ENCODE measurements around the gene FBXO28.

Gene FBXO28

GRCh38 chr1:224168859-224169380, 55.0 kb downstream of the FBXO28 start:
- DNase-seq (ENCODE audit: low read depth, low spot score), result no peak
- no peak overlapping the region for H3K27ac ChIP-seq
- no peaks in the 10 kb centered on the region for H3K36me3 ChIP-seq (ENCODE audit: insufficient read depth, low read length)
- H3K9me3 ChIP-seq (ENCODE audit: low read depth, low read length), result no peaks in the 10 kb centered on the region
- TF ChIP-seq FOXP2 (optimal IDR thresholded peaks at IDR 0.05; ENCODE audit: control extremely low read depth, extremely low read length, insufficient read depth), result no peak
- TF ChIP-seq EZH2 (IDR thresholded peaks at IDR 0.05), result no peak
- TF ChIP-seq POLR2AphosphoS5 (IDR thresholded peaks at IDR 0.05; ENCODE audit: borderline replicate concordance, low read depth, low read length), result no peak
- H3K4me3 ChIP-seq, result no peak overlapping the region
- no peak overlapping the region for H3K9ac ChIP-seq (ENCODE audit: insufficient read length)

GRCh38 chr1:224169718-224170270, 55.9 kb downstream of the FBXO28 start:
- H3K36me3 ChIP-seq (ENCODE audit: insufficient read depth, low read length), result no peaks in the 10 kb centered on the region
- H3K4me3 ChIP-seq, result no peak overlapping the region
- no peaks in the 10 kb centered on the region for H3K9me3 ChIP-seq (ENCODE audit: low read depth, low read length)
- TF ChIP-seq POLR2AphosphoS5 (IDR thresholded peaks at IDR 0.05; ENCODE audit: borderline replicate concordance, low read depth, low read length) (no peak), EZH2 (IDR thresholded peaks at IDR 0.05) (no peak), FOXP2 (optimal IDR thresholded peaks at IDR 0.05; ENCODE audit: control extremely low read depth, extremely low read length, insufficient read depth) (no peak)
- no peak for DNase-seq (ENCODE audit: low read depth, low spot score)
- no peak overlapping the region for H3K9ac ChIP-seq (ENCODE audit: insufficient read length)
- H3K27ac ChIP-seq, result no peak overlapping the region

- no peaks in the 10 kb centered on the region for H3K9me3 ChIP-seq (ENCODE audit: low read depth, low read length)
- no peak for DNase-seq (ENCODE audit: low read depth, low spot score)
- H3K4me3 ChIP-seq, result no peak overlapping the region
- no peak overlapping the region for H3K9ac ChIP-seq (ENCODE audit: insufficient read length)
- TF ChIP-seq EZH2 (IDR thresholded peaks at IDR 0.05), result no peak
- no peak for TF ChIP-seq FOXP2 (optimal IDR thresholded peaks at IDR 0.05; ENCODE audit: control extremely low read depth, extremely low read length, insufficient read depth)
- TF ChIP-seq POLR2AphosphoS5 (IDR thresholded peaks at IDR 0.05; ENCODE audit: borderline replicate concordance, low read depth, low read length), result no peak
- no peak overlapping the region for H3K27ac ChIP-seq
- no peaks in the 10 kb centered on the region for H3K36me3 ChIP-seq (ENCODE audit: insufficient read depth, low read length)
Measured at GRCh38 chr1:224170343-224170742, 56.4 kb downstream of the FBXO28 start.

- H3K27ac ChIP-seq, result no peak overlapping the region
- H3K36me3 ChIP-seq (ENCODE audit: insufficient read depth, low read length), result no peaks in the 10 kb centered on the region
- no peak for DNase-seq (ENCODE audit: low read depth, low spot score)
- no peak overlapping the region for H3K9ac ChIP-seq (ENCODE audit: insufficient read length)
- H3K9me3 ChIP-seq (ENCODE audit: low read depth, low read length), result no peaks in the 10 kb centered on the region
- TF ChIP-seq FOXP2 (optimal IDR thresholded peaks at IDR 0.05; ENCODE audit: control extremely low read depth, extremely low read length, insufficient read depth) (no peak), EZH2 (IDR thresholded peaks at IDR 0.05) (no peak), POLR2AphosphoS5 (IDR thresholded peaks at IDR 0.05; ENCODE audit: borderline replicate concordance, low read depth, low read length) (no peak)
- no peak overlapping the region for H3K4me3 ChIP-seq
Measured at GRCh38 chr1:224170748-224171478, 57.0 kb downstream of the FBXO28 start.

GRCh38 chr1:224172229-224172628, 58.3 kb downstream of the FBXO28 start:
- Histone ChIP-seq H3K9ac (ENCODE audit: insufficient read length) (no peak overlapping the region), H3K27ac (no peak overlapping the region), H3K4me3 (no peak overlapping the region), H3K9me3 (ENCODE audit: low read depth, low read length) (no peaks in the 10 kb centered on the region), H3K36me3 (ENCODE audit: insufficient read depth, low read length) (no peaks in the 10 kb centered on the region)
- DNase-seq (ENCODE audit: low read depth, low spot score), result no peak
- TF ChIP-seq POLR2AphosphoS5 (IDR thresholded peaks at IDR 0.05; ENCODE audit: borderline replicate concordance, low read depth, low read length), result no peak
- no peak for TF ChIP-seq EZH2 (IDR thresholded peaks at IDR 0.05)
- TF ChIP-seq FOXP2 (optimal IDR thresholded peaks at IDR 0.05; ENCODE audit: control extremely low read depth, extremely low read length, insufficient read depth), result no peak

GRCh38 chr1:224173523-224173922, 59.6 kb downstream of the FBXO28 start:
- Histone ChIP-seq H3K9ac (ENCODE audit: insufficient read length) (no peak overlapping the region), H3K4me3 (no peak overlapping the region), H3K36me3 (ENCODE audit: insufficient read depth, low read length) (no peaks in the 10 kb centered on the region), H3K9me3 (ENCODE audit: low read depth, low read length) (no peaks in the 10 kb centered on the region), H3K27ac (no peak overlapping the region)
- TF ChIP-seq EZH2 (IDR thresholded peaks at IDR 0.05) (no peak), POLR2AphosphoS5 (IDR thresholded peaks at IDR 0.05; ENCODE audit: borderline replicate concordance, low read depth, low read length) (no peak), FOXP2 (optimal IDR thresholded peaks at IDR 0.05; ENCODE audit: control extremely low read depth, extremely low read length, insufficient read depth) (no peak)
- DNase-seq (ENCODE audit: low read depth, low spot score), result no peak

- Histone ChIP-seq H3K4me3 (no peak overlapping the region), H3K36me3 (ENCODE audit: insufficient read depth, low read length) (no peaks in the 10 kb centered on the region), H3K9me3 (ENCODE audit: low read depth, low read length) (no peaks in the 10 kb centered on the region), H3K9ac (ENCODE audit: insufficient read length) (no peak overlapping the region), H3K27ac (no peak overlapping the region)
- DNase-seq (ENCODE audit: low read depth, low spot score), result no peak
- TF ChIP-seq FOXP2 (optimal IDR thresholded peaks at IDR 0.05; ENCODE audit: control extremely low read depth, extremely low read length, insufficient read depth) (no peak), POLR2AphosphoS5 (IDR thresholded peaks at IDR 0.05; ENCODE audit: borderline replicate concordance, low read depth, low read length) (no peak), EZH2 (IDR thresholded peaks at IDR 0.05) (no peak)
Measured at GRCh38 chr1:224175617-224176016, 61.7 kb downstream of the FBXO28 start.

- H3K27ac ChIP-seq, result no peak overlapping the region
- no peak for TF ChIP-seq EZH2 (IDR thresholded peaks at IDR 0.05)
- no peak for TF ChIP-seq FOXP2 (optimal IDR thresholded peaks at IDR 0.05; ENCODE audit: control extremely low read depth, extremely low read length, insufficient read depth)
- no peak for TF ChIP-seq POLR2AphosphoS5 (IDR thresholded peaks at IDR 0.05; ENCODE audit: borderline replicate concordance, low read depth, low read length)
Measured at GRCh38 chr1:224177356-224177999, 63.6 kb downstream of the FBXO28 start.

More at GRCh38 chr1:224177356-224177999, 63.6 kb downstream of the FBXO28 start:
- no peak for DNase-seq (ENCODE audit: low read depth, low spot score)
- Histone ChIP-seq H3K9ac (ENCODE audit: insufficient read length) (no peak overlapping the region), H3K36me3 (ENCODE audit: insufficient read depth, low read length) (no peaks in the 10 kb centered on the region), H3K4me3 (no peak overlapping the region), H3K9me3 (ENCODE audit: low read depth, low read length) (no peaks in the 10 kb centered on the region)

All from SK-N-MC (cell line).